Thyroid gland (tissue), 4 donors: ENCODE results near the gene RAB44. TPM values are rescaled to one million over a fixed set of nuclear protein-coding genes. Genes with fewer than 3 reads are reported as not detected.

ENCODE experiments used
- DNase-seq, 2 donors: peaks; one replicate each; pipeline ENCODE4 v3.0.0-alpha.2; 2019
- H3K27ac ChIP-seq, 3 donors: fragments of 200-600 bp; sonication (generic); 1 replicate in 2 of 3; 2 replicates in 1 of 3; pipeline ENCODE4 v1.5.1; 2016 to 2019; ENCODE audit warnings: mild to moderate bottlenecking in 1 of 3, moderate library complexity in 1 of 3
- H3K27me3 ChIP-seq: fragments of 200-600 bp; sonication (generic); one replicate; pipeline ENCODE4 v1.5.1; 2019
- H3K36me3 ChIP-seq, 2 donors: fragments of 200-600 bp; sonication (generic); one replicate each; pipeline ENCODE4 v1.5.1; 2016 to 2019
- H3K4me1 ChIP-seq, 2 donors: fragments of 200-600 bp; sonication (generic); one replicate each; pipeline ENCODE4 v1.5.1; 2017 to 2019
- H3K4me3 ChIP-seq, 3 donors: fragments of 200-600 bp; sonication (generic); replicated peaks in 1 of 3; 1 replicate in 2 of 3; 2 replicates in 1 of 3; pipeline ENCODE4 v1.5.1; 2016; ENCODE audit warnings: mild to moderate bottlenecking in 1 of 3
- H3K9me3 ChIP-seq: fragments of 200-600 bp; sonication (generic); one replicate; pipeline ENCODE4 v1.5.1; 2017
- CTCF ChIP-seq, 6 experiments: fragments of 200-600 bp in 3 of 6; fragments of 450-650 bp in 3 of 6; sonication (generic) in 3 of 6; IDR thresholded peaks; one replicate each; pipeline ENCODE4 v1.5.1; 2016 to 2019; ENCODE audit warnings: antibody characterized with exemption in 6 of 6, mild to moderate bottlenecking in 2 of 6, inconsistent platforms in 1 of 6, moderate library complexity in 1 of 6
- POLR2A ChIP-seq, 2 donors: fragments of 450-650 bp; IDR thresholded peaks; one replicate each; pipeline ENCODE4 v1.6.1; 2017; ENCODE audit warnings: antibody characterized with exemption in 2 of 2, mild to moderate bottlenecking in 2 of 2, moderate library complexity in 1 of 2
- WGBS, 2 donors: methylation state at CpG; one replicate each; pipeline ENCODE4 v1.1.5; 2017; 5-methylcytosine and 5-hydroxymethylcytosine counted together
- intact Hi-C: fragments of 100-400 bp; cut with DNase I; formaldehyde crosslinking; loops from one replicate; pipeline ENCODE4 v1.15.1; 2023
- total RNA-seq, 4 donors: library from RNA; depleted of rRNA; stranded (reverse); fragments of >200 nt; gene quantifications; one replicate each; pipeline ENCODE4 v1.2.3, GENCODE V29; 2016

The RAB44 gene
- total RNA-seq, 4 donors from 2014 or later, result 0.11 TPM; not detected in 3

- TF ChIP-seq POLR2A (IDR thresholded peaks at IDR 0.05), result no peak
- TF ChIP-seq CTCF (IDR thresholded peaks at IDR 0.05), result no peak
- no peak overlapping the region for H3K4me3 ChIP-seq
- no peaks in the 10 kb centered on the region for H3K27me3 ChIP-seq
- H3K9me3 ChIP-seq, result no peaks in the 10 kb centered on the region
- no peak overlapping the region for H3K27ac ChIP-seq
- intact Hi-C loops, result no loop called here
- peaks cover 6 to 9% of the 10 kb centered on the region in 2 donors for H3K4me1 ChIP-seq
- no peak for DNase-seq
- WGBS, 2 donors, result 84 to 88% methylated on average over 1 of the region's 1 CpG
- no peaks in the 10 kb centered on the region for H3K36me3 ChIP-seq
Measured at GRCh38 chr6:36657942-36658544, 39.6 kb upstream of the RAB44 start.

GRCh38 chr6:36659271-36659670 lies 38.4 kb upstream of the RAB44 start:
- peaks cover 6 to 9% of the 10 kb centered on the region in 2 donors for H3K4me1 ChIP-seq
- H3K36me3 ChIP-seq, result no peaks in the 10 kb centered on the region
- 57 to 79% methylated on average over 1 of the region's 1 CpG for WGBS, 2 donors
- no peaks in the 10 kb centered on the region for H3K9me3 ChIP-seq
- TF ChIP-seq CTCF (IDR thresholded peaks at IDR 0.05) (no peak), POLR2A (IDR thresholded peaks at IDR 0.05) (no peak)
- intact Hi-C loops, result no loop called here
- no peak overlapping the region for H3K4me3 ChIP-seq
- H3K27ac ChIP-seq, result no peak overlapping the region
- DNase-seq, result no peak
- H3K27me3 ChIP-seq, result no peaks in the 10 kb centered on the region

- no peak overlapping the region for H3K4me3 ChIP-seq
- H3K36me3 ChIP-seq, result no peaks in the 10 kb centered on the region
- intact Hi-C loops, result no loop called here
- H3K27me3 ChIP-seq, result no peaks in the 10 kb centered on the region
- H3K9me3 ChIP-seq, result no peaks in the 10 kb centered on the region
- peaks cover 6 to 9% of the 10 kb centered on the region in 2 donors for H3K4me1 ChIP-seq
- WGBS, 2 donors, result 22 to 45% methylated on average over 20 to 42 of the region's 44 CpGs
- DNase-seq, result peak; percentile 59 to 68
- H3K27ac ChIP-seq, result no peak overlapping the region
- TF ChIP-seq CTCF (IDR thresholded peaks at IDR 0.05) (no peak), POLR2A (IDR thresholded peaks at IDR 0.05) (no peak)
Measured at GRCh38 chr6:36660771-36661471, 36.7 kb upstream of the RAB44 start.

GRCh38 chr6:36662380-36662779 lies 35.2 kb upstream of the RAB44 start:
- H3K27ac ChIP-seq, result no peak overlapping the region
- DNase-seq, result no peak
- TF ChIP-seq POLR2A (IDR thresholded peaks at IDR 0.05) (no peak), CTCF (IDR thresholded peaks at IDR 0.05) (no peak)
- peaks cover 17 to 19% of the 10 kb centered on the region in 2 donors for H3K4me1 ChIP-seq
- 67 to 85% methylated on average over 5 of the region's 5 CpGs for WGBS, 2 donors
- no peaks in the 10 kb centered on the region for H3K27me3 ChIP-seq
- no peak overlapping the region for H3K4me3 ChIP-seq
- no peaks in the 10 kb centered on the region for H3K36me3 ChIP-seq
- intact Hi-C loops, result no loop called here
- no peaks in the 10 kb centered on the region for H3K9me3 ChIP-seq

- no peak overlapping the region for H3K27ac ChIP-seq
- DNase-seq, result no peak
- 87 to 89% methylated on average over 6 of the region's 6 CpGs for WGBS, 2 donors
- H3K4me1 ChIP-seq, result peaks cover 19 to 23% of the 10 kb centered on the region in 2 donors
- no peaks in the 10 kb centered on the region for H3K9me3 ChIP-seq
- intact Hi-C loops, result no loop called here
- H3K36me3 ChIP-seq, result no peaks in the 10 kb centered on the region
- no peaks in the 10 kb centered on the region for H3K27me3 ChIP-seq
- TF ChIP-seq POLR2A (IDR thresholded peaks at IDR 0.05) (no peak), CTCF (IDR thresholded peaks at IDR 0.05) (no peak)
- H3K4me3 ChIP-seq, result no peak overlapping the region
Measured at GRCh38 chr6:36662827-36663256, 34.8 kb upstream of the RAB44 start.
